Endothelial cell of umbilical vein (primary cell): ENCODE measurements around the gene ACAA2. TPM values are rescaled to one million over a fixed set of nuclear protein-coding genes. Genes with fewer than 3 reads are reported as not detected.

Experiments used
- BruUV-seq: library from RNA; stranded (reverse); fragments of 400-500 nt; replicated peaks from 2 replicates; lab custom pipeline; 2021; lab: Mats Ljungman, UMichigan
- CTCF ChIA-PET: fragments of 300-600, 350-600 bp; sonication (Branson Sonifier 250); formaldehyde crosslinking; loops from one replicate; lab custom pipeline; 2021; ENCODE audit warnings: antibody characterized with exemption, inconsistent platforms; lab: Charles Lee
- POLR2A ChIA-PET: fragments of 300-600, 350-600 bp; sonication (Branson Sonifier 250); formaldehyde crosslinking; loops from one replicate; lab custom pipeline; 2021; ENCODE audit warnings: antibody characterized with exemption, inconsistent platforms; lab: Charles Lee
- DNase-seq: peaks from one replicate; pipeline ENCODE4 v3.0.0-alpha.2; 2011; ENCODE audit warnings: low read depth, low spot score
- FAIRE-seq: peaks from 2 replicates; lab custom pipeline; 2011; peaks lifted over from hg19 to GRCh38; lab: Jason Lieb, UNC
- H2AFZ ChIP-seq: 2 replicates; pipeline ENCODE4 v1.6.0; 2012; ENCODE audit warnings: low read depth, low read length, control low read depth, inconsistent platforms
- H3K27ac ChIP-seq: 2 replicates; pipeline ENCODE4 v1.5.1; 2011; ENCODE audit warnings: low read depth, mild to moderate bottlenecking, control low read depth, low read length, moderate library complexity; ENCODE audit not compliant: insufficient read depth
- H3K27me3 ChIP-seq, 2 experiments: 2 replicates each; pipeline versions ENCODE4 v1.6.0 to v1.6.1; 2011; ENCODE audit warnings: low read length in 2 of 2, mixed read lengths in 1 of 2; ENCODE audit not compliant: control insufficient read depth in 2 of 2, insufficient read depth in 2 of 2
- H3K36me3 ChIP-seq, 2 experiments: 2 replicates in 1 of 2; 3 replicates in 1 of 2; pipeline ENCODE4 v1.5.1; 2011; ENCODE audit warnings: low read length in 2 of 2, mild to moderate bottlenecking in 1 of 2, moderate library complexity in 1 of 2; ENCODE audit not compliant: control insufficient read depth in 2 of 2, insufficient read depth in 2 of 2; ENCODE audit errors: extremely low read depth in 1 of 2
- H3K4me1 ChIP-seq: 3 replicates; pipeline ENCODE4 v1.5.1; 2011; ENCODE audit warnings: mild to moderate bottlenecking, low read length; ENCODE audit not compliant: control insufficient read depth, insufficient read depth; ENCODE audit errors: extremely low read depth
- H3K4me2 ChIP-seq: 2 replicates; pipeline ENCODE4 v1.6.1; 2011; ENCODE audit warnings: low read length, control low read depth, mixed read lengths; ENCODE audit not compliant: insufficient read depth
- H3K4me3 ChIP-seq, 3 experiments: fragments of 200-600 bp in 1 of 3; sonication (generic), shearing (Covaris generic) in 1 of 3; replicated peaks in 1 of 3; 2 replicates each; pipeline ENCODE4 v1.5.1; 2011 to 2016; ENCODE audit warnings: control low read depth in 3 of 3, low read length in 3 of 3, mild to moderate bottlenecking in 2 of 3, inconsistent platforms in 1 of 3, low read depth in 1 of 3, moderate library complexity in 1 of 3; ENCODE audit not compliant: insufficient read depth in 1 of 3
- H3K79me2 ChIP-seq: 2 replicates; pipeline ENCODE4 v1.6.0; 2012; ENCODE audit warnings: low read length, inconsistent platforms; ENCODE audit not compliant: control insufficient read depth, insufficient read depth
- H3K9ac ChIP-seq: replicated peaks from 2 replicates; pipeline ENCODE3; 2011; ENCODE audit warnings: low read length, control low read depth; ENCODE audit not compliant: insufficient read depth; ENCODE audit errors: extremely low read depth
- H3K9me1 ChIP-seq: replicated peaks from 3 replicates; pipeline ENCODE4 v1.6.0; 2011; ENCODE audit warnings: mild to moderate bottlenecking, low read length; ENCODE audit not compliant: control insufficient read depth, insufficient read depth; ENCODE audit errors: extremely low read depth
- H3K9me3 ChIP-seq: replicated peaks from 2 replicates; pipeline ENCODE4 v1.5.1; 2012; ENCODE audit warnings: low read length, inconsistent platforms; ENCODE audit not compliant: control insufficient read depth, insufficient read depth
- H4K20me1 ChIP-seq: replicated peaks from 2 replicates; pipeline ENCODE3; 2011; ENCODE audit warnings: mild to moderate bottlenecking, low read length; ENCODE audit not compliant: control insufficient read depth, insufficient read depth; ENCODE audit errors: extremely low read depth
- CTCF ChIP-seq, 2 donors: IDR thresholded peaks; 1 replicate in 1 of 2; 2 replicates in 1 of 2; pipeline ENCODE4 v1.5.1; 2011; ENCODE audit warnings: low read length in 2 of 2, mild to moderate bottlenecking in 2 of 2, moderate library complexity in 2 of 2, control low read depth in 1 of 2, inconsistent platforms in 1 of 2, low read depth in 1 of 2; ENCODE audit not compliant: insufficient read depth in 1 of 2; ENCODE audit errors: extremely low read depth in 1 of 2
- EZH2 ChIP-seq: IDR thresholded peaks from 2 replicates; pipeline ENCODE4 v1.6.1; 2012; ENCODE audit warnings: borderline replicate concordance, low read depth, mild to moderate bottlenecking, moderate library complexity, low read length, inconsistent platforms; ENCODE audit not compliant: severe bottlenecking
- FOS ChIP-seq: IDR thresholded peaks from 2 replicates; pipeline ENCODE4 v1.6.1; 2011; ENCODE audit warnings: mild to moderate bottlenecking, low read length, moderate library complexity, borderline replicate concordance; ENCODE audit not compliant: insufficient read depth
- GATA2 ChIP-seq: IDR thresholded peaks from 2 replicates; pipeline ENCODE4 v1.7.0; 2011; ENCODE audit warnings: low read depth, mild to moderate bottlenecking, moderate library complexity, mixed read lengths, low read length; ENCODE audit not compliant: insufficient read length, insufficient read depth
- JUN ChIP-seq: IDR thresholded peaks from 2 replicates; pipeline ENCODE4 v1.6.1; 2011; ENCODE audit warnings: borderline replicate concordance, low read depth; ENCODE audit not compliant: insufficient read length, insufficient read depth
- MAX ChIP-seq: IDR thresholded peaks from 2 replicates; pipeline ENCODE4 v1.6.1; 2011; ENCODE audit not compliant: insufficient read depth, insufficient read length
- MYC ChIP-seq: IDR thresholded peaks from one replicate; pipeline ENCODE4 v1.6.1; 2011; ENCODE audit warnings: mild to moderate bottlenecking, low read depth, low read length
- POLR2A ChIP-seq: IDR thresholded peaks from 2 replicates; pipeline ENCODE4 v1.6.1; 2012; ENCODE audit warnings: low read depth, mild to moderate bottlenecking, control low read depth, low read length
- POLR2AphosphoS5 ChIP-seq: IDR thresholded peaks from 2 replicates; pipeline ENCODE4 v1.6.1; 2012; ENCODE audit warnings: low read depth, mild to moderate bottlenecking, control low read depth, low read length, moderate library complexity; ENCODE audit not compliant: insufficient read depth
- dilution Hi-C: fragments of 300-500 bp; cut with MboI; formaldehyde crosslinking; loops from one replicate; pipeline ENCODE4 v1.15.0; 2019; ENCODE audit warnings: low sequenced_read_pairs; ENCODE audit not compliant: extremely low pct_ligation_motif_present
- intact Hi-C: fragments of 100-400 bp; cut with micrococcal nuclease; formaldehyde crosslinking; loops from one replicate; pipeline ENCODE4 v1.10.0; 2022
- polyA plus RNA-seq, 4 experiments: library from polyadenylated mRNA; depleted of rRNA in 3 of 4; stranded (reverse) in 3 of 4; unstranded in 1 of 4; fragments of >200 nt; gene quantifications; 2 replicates each; pipeline versions ENCODE4 v1.2.1 to v1.2.3, GENCODE V29; 2011 to 2012; ENCODE audit warnings: missing spikeins in 1 of 4
- total RNA-seq: library from RNA; stranded (reverse); gene quantifications from 2 replicates; pipeline ENCODE4 v1.2.3, GENCODE V29; 2021

Gene ACAA2
- total and polyA plus RNA-seq, 2 donors (not counting 3 experiments of a cell fraction or from before 2014, with no cell fraction given), result 18.6 to 44.9 TPM

- Histone ChIP-seq H3K4me1 (no peaks in the 10 kb centered on the region), H3K9me1 (no peaks in the 10 kb centered on the region), H3K79me2 (no peaks in the 10 kb centered on the region), H3K36me3 (no peaks in the 10 kb centered on the region), H3K9me3 (no peaks in the 10 kb centered on the region), H4K20me1 (no peaks in the 10 kb centered on the region), H2AFZ (no peak overlapping the region), H3K9ac (no peak overlapping the region), H3K27ac (no peak overlapping the region), H3K4me3 (no peak overlapping the region), H3K27me3 (no peaks in the 10 kb centered on the region), H3K4me2 (no peak overlapping the region)
- dilution Hi-C loops, result no loop called here
- intact Hi-C loops, result no loop called here
- POLR2A ChIA-PET, result no interaction called here
- DNase-seq (no peak), FAIRE-seq (no peak)
- BruUV-seq, result no TSS peak
- TF ChIP-seq POLR2AphosphoS5, result no peak
- no peak for TF ChIP-seq MAX
- no peak for TF ChIP-seq FOS
- TF ChIP-seq POLR2A, result no peak
- no peak for TF ChIP-seq JUN
- no peak for TF ChIP-seq MYC
- TF ChIP-seq CTCF (IDR thresholded peaks at IDR 0.05; ENCODE audit: extremely low read depth in 1 of 2, insufficient read depth in 1 of 2, low read depth in 1 of 2, low read length in 2 of 2), result no peak
- TF ChIP-seq GATA2, result no peak
- TF ChIP-seq EZH2, result no peak
- CTCF ChIA-PET, result interaction anchor here (2.2 kb wide), 1 partner anchor 39 kb away, joined by 9 read pairs; no protein-coding TSS in a partner anchor
These were observed 6.7 kb upstream of the ACAA2 start for GRCh38 chr18:49819823-49820671.
